ENCODE results near the gene FRMD4A.

DNA sequence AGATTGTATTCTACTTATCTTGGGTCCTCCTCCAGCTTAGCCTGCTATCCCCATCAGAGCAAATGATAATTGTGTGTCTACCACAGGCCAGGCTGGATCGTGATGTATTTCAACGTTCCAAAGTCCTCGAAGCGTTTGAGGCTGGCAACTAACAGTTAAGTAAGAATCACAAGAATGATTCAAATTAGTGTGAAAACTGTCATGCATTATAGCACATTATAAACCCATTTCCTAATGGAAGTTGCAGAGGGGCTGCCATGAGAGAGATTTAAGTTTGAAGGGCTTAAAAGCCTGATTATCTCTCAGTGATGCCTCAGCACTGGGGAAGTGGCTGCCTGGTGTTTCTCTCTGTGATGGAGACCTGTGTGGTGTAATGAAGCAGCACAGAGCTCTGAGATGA lies 119.1 kb downstream of the FRMD4A start:
- TF ChIP-seq POLR2A (IDR thresholded peaks at IDR 0.05), result no peak
- TF ChIP-seq, protein P1, sequence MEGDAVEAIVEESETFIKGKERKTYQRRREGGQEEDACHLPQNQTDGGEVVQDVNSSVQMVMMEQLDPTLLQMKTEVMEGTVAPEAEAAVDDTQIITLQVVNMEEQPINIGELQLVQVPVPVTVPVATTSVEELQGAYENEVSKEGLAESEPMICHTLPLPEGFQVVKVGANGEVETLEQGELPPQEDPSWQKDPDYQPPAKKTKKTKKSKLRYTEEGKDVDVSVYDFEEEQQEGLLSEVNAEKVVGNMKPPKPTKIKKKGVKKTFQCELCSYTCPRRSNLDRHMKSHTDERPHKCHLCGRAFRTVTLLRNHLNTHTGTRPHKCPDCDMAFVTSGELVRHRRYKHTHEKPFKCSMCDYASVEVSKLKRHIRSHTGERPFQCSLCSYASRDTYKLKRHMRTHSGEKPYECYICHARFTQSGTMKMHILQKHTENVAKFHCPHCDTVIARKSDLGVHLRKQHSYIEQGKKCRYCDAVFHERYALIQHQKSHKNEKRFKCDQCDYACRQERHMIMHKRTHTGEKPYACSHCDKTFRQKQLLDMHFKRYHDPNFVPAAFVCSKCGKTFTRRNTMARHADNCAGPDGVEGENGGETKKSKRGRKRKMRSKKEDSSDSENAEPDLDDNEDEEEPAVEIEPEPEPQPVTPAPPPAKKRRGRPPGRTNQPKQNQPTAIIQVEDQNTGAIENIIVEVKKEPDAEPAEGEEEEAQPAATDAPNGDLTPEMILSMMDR (IDR thresholded peaks at IDR 0.05), result no peak
- no peak for TF ChIP-seq POLR2AphosphoS5 (IDR thresholded peaks at IDR 0.05)
- TF ChIP-seq EP300 (IDR thresholded peaks at IDR 0.05), result no peak

Data from stomach (tissue), 4 donors.